NCI-H128 (cell line): Measurements from ENCODE around the gene TTC33.
"Not testable (repeated sequence)": the region's sequence is repeated elsewhere in the genome, so short reads cannot be mapped to it uniquely, and the experiment has no call there.

Experiments used
- DNase-seq: peaks from one replicate; lab custom pipeline; 2025; ENCODE audit not compliant: unreplicated experiment; lab: John Stamatoyannopoulos, UW

TTC33 gene

DNA sequence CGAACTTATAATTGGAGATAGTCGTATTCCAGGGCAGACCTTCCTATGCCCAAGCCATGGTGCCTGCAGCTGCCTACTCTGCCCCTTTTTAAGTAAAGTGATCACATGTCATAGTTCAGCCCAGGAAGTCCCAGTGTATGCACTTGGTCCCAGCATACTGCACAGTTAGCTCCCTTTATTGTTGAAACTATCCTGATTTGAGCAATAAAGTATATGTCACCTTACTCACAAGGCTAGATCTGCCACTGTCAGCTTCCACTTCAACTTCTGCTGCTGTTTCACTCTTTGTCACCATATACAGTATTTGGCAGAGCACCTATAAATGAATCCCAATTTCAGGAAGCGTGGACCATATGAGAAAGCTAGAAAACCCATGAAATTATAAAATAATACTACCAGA, 179.8 kb downstream of the TTC33 start:
- no peak for DNase-seq

DNA sequence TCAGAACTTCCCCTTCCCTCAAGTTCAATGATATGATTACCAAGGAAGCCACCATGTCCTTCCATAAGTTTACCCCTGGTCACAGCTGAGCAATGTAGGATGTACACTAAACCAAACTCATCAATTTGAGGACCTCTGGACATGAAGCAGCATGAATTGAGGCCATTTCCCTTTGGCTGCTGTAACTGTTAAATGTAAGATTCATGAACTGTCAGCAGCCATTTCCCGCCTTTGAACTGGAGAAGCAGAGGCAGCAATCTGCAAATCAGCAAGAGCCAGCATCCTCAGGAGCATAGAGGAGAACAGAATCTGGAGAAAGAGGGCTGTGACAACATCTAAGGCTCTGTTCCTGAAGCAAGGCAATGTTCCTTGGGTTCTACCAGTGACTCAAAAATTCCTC, 180.3 kb downstream of the TTC33 start:
- no peak for DNase-seq

DNA sequence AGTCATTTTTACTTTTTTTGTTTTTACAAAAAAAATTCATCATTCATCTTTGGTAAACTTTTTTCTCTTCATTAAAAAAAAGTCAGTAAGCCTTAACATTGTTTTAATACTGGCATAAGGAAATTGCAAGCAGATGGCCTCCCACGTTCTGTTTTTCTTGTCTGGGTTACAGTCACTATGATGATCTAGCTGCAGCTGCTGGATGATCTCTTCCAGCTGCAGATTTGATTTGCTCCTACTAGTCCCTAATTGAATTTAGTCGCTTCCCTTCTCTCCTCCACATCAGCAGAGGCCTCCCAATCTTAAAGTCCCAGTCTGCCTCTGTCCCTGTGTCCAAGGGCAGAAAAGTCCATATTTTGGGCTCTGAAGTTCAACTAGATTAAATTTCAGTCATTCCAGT, 182.8 kb downstream of the TTC33 start:
- no peak for DNase-seq

DNA sequence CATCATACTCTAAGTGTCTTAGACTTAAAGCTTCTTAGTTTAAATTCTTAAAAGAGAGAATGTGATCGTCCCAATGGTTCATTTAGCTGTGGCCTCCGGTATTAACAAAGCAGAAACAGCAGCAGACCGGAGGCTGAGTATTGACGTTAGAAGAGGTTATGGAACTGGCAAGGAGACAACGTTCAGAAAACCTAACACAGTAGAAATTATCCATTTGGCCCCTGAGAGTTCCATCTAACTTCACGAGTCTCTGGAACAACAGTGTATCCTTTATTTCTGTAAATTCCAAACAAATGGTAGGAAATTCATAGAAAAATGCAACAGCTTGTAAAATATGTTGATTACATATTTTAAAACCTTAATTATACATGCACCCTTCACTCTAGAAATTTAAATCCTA, 183.4 kb downstream of the TTC33 start:
- no peak for DNase-seq

DNA sequence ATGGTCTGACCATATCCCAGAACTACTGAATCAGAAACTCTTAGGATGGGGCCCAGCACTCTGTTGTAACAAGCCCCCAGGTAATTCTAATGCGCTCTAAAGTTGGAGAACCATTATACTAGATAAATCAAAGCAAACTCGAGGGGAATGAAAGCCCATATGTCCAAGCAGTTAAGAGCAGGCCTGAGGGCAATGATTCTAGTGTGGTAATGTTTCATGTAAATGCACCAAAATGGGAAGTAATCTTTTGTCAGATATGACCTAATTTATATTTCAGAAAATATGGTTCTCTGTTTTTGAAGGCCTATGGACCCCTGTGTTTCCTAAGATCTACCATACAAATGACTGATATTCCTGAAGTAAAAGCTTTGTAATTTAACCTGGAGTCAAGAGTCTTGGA, 184.0 kb downstream of the TTC33 start:
- no peak for DNase-seq

DNA sequence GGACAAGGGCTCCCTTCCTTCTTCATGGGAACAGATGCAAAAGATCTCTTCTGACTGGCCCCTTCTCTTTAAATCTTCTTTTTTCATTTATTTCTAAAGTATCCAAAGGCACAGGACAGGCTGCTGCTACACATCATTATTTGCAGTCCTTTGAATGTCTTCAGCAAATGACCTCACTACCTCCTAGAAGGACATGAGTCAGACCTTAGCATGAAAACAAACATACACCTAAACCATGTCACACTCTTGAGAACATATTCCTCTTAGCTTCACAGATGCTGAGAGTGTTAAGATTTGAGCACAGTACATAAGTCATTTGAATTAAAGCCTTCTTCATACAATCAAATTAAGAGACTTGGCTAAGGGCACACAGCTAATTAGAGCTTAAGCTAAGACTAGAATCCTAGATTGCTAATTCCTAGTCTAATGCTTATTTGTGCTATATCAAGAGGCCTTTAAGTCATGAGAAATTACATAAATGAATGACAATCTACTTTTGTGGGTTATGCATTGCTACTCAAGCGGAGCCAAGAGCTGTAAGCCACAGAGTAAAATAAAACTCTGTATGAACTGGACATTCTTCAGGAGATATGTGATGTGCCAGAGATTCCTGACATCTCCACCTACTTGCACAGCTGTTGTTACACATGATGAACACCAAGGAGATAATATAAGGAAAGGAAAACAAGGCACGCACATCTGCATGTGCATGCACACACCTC, 185.2 kb downstream of the TTC33 start:
- DNase-seq: no peak

DNA sequence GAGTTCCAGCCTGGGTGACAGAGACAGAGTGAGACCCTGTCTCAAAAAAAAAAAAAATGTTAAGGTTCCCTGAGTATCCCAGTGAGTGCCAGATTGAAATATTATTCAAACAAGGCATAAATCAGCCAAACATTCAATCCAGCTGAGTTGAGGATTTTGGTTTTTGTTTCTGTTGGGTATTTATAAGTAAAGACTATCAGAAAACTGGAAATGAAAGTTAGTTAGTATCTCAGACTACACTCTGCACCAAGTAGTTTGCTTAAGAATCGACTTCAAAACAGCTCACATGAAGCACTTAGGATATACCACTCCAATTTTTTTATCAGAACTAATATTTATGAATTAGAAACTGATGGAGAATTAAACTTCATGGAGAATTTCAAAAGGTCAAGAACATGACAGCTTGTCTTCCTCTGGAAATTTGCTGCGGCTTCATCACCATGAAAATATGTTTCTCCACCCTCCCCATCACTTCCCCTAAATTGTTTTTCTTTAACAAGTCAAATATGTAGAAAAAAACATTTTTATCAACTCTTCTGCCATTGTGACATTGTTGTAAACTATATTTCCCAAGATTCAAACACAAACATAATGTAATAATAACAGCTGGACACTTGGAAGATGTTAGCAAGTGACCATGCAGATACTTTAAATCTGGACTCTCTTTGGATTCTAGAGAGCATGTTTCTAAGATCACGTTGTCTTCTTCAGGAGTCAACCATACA, 186.1 kb downstream of the TTC33 start:
- no peak for DNase-seq

DNA sequence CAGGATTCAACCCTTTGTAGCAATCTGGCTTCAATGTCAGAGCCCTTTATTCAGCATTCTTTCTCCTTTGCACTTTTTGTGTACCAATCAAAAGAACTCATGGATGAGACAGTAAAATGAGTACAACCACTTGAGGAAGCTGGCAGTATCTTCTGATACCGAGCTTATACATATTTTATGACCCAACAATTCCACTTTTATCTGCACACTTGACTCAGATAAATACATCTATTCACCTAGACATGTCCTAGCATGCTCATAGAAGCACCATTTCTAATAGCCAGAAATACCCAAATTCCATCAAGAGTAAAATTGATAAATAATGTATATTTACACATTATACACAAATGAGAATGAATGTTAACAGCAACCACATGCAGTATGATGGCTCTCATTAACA, 187.2 kb downstream of the TTC33 start:
- no peak for DNase-seq

DNA sequence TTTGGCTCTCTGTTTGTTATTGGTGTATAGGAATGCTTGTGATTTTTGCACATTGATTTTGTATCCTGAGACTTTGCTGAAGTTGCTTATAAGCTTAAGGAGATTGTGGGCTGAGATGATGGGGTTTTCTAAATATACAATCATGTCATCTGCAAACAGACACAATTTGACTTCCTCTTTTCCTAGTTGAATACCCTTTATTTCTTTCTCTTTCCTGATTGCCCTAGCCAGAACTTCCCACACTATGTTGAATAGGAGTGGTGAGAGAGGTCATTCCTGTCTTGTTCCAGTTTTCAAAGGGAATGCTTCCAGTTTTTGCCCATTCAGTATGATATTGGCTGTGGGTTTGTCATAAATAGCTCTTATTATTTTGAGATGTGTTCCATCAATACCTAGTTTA, 192.6 kb downstream of the TTC33 start:
- not testable (repeated sequence) for DNase-seq

DNA sequence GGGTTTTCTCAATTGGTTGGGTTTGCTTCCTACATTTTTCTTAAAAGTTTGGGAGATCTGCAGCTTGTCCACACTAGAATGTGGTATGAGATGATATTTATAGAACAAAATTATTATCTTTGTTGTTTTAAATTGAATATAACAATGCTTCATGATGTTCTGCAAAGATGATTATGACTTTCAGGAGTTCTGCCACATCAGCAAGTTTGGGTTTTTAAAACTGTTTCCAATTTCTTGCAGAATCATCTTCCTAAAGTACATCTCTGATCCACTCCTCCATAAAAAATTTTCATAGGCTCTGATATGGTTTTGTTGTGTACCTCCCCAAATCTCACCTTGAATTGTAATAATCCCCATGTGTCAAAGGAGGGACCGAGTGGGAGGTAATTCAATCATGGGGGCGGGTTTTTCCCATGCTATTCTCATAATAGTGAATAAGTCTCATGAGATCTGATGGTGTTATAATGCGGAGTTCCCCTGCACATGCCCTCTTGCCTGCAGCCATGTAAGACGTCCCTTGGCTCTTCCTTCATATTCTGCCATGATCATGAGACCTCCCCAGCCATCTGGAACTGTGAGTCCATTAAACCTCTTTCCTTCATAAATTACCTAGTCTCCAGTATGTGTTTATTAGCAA, 195.2 kb downstream of the TTC33 start:
- no peak for DNase-seq

DNA sequence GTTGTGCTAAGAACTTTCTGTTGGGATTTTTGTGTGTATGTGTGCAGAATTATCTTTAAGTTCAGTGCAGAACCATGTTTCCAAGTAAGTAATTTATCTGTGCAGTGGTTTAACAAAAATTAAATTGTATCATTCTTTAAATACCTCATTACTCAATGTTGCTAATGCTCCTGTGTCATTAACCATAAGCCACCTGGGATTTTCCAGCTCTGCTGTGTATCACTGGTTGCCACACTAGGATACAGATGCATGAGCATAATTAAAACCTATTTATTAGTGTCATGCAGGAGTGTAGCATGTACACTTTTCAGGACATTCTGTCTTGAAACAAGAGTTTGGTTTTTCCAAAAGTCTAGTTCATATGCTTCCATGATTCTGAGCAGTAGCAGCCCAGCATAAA, 196.5 kb downstream of the TTC33 start:
- no peak for DNase-seq

DNA sequence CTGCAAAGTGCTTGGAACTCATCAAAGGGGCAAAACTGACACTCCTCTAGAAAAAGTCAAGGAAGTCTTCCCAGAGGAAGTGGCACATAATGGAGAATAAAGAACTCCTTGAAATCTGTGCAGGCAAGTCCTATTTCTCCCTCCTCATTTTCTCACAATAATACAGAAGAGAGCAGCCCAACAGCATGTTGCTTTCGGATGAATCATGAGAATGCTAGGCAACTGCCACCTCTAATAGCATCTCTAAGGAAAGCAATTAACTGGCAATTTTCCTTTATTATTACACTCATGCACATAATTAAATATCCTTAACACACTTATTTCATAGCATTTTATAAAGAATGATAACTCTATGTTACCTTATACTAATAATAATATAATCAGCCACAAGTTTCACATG, 198.3 kb downstream of the TTC33 start:
- no peak for DNase-seq

DNA sequence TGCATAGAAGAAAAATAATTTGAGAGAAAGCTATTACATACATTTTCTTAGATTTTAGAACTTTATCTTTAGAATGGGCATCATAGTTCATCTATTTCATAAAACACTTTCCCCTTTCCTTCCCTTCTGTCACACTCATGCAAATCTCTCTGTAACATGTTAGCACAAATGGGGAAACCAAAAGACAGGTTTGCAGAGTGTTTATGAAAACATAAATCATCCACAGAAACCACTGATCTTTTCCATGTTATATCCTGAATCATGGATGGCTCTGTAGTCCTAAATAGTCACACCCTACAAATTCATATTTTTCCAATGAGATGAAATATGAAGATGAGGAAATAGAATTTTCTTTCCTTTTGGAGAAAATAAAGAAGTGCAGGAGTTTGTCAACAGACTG, 198.9 kb downstream of the TTC33 start:
- no peak for DNase-seq

DNA sequence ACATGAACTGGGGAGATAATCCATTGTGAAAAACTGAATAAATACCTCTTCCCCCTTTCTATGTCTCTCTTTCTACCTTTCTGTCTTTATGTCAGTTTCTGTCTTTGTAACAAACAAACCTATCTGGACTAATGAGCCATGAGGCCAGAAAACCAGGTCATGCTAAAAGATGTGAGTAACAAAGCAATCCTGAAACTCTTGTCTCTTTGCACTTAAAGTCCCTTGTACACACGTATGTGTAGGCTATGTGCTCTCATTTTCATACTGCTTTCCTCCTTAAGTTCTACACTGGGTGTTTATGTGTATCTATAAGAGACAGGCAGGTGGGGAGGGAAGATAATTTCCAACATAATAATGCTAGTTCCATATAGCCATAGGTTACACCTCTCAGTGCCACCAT, 199.9 kb downstream of the TTC33 start:
- DNase-seq: no peak

DNA sequence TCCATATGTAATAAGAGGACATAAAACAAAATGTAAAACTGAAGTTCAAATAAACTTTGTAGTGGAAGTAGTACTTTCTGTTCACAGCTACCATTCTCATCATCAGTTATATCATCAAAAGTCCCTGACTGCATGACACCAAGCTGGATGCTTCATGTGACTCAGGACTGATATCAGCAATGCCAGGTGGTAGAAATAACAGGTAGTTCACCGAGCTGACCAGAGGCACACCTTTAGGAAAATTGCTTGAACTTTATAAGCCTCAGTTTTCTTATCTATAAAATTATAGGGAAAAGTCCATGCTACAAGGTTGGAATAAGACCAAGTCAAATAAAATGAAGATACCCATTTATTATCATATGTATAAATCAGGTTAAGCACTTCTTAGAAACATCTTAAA, 200.9 kb downstream of the TTC33 start:
- DNase-seq: no peak

DNA sequence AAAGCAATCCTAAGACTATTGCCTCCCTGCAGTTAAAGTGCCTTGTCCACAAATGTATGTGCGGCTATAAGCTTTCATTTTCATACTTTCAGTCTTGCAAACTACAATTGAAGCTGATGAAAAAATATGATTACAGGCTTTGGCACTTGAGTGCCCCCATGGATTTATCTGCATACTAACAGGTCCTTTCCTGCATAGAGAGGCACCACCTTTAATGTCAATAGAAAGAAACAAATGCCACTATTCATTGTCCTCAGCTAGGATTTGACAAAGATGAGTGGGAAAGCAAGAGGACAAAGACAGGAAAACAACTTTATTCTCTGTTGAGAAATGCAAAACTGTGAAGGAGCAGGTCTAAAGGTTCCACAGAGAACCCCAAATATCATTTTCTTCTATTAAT, 201.7 kb downstream of the TTC33 start:
- no peak for DNase-seq

DNA sequence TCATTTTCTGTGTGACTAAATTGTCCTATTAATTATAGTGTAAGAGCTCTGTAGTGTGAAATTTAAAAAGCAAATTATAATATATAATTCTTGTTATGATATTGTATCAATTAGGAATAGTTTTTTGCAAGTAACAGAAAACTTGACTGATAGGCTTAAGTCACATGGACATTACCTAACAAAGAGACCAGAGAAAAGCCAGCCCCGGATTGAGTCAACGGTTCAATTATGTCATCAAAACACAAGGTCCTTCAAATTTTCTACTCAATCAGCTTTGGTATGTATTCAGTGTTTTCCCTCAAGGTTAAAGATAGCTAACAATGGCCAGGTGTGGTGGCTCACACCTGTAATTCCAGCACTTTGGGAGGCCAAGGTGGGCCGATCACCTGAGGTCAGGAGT, 202.8 kb downstream of the TTC33 start:
- no peak for DNase-seq

DNA sequence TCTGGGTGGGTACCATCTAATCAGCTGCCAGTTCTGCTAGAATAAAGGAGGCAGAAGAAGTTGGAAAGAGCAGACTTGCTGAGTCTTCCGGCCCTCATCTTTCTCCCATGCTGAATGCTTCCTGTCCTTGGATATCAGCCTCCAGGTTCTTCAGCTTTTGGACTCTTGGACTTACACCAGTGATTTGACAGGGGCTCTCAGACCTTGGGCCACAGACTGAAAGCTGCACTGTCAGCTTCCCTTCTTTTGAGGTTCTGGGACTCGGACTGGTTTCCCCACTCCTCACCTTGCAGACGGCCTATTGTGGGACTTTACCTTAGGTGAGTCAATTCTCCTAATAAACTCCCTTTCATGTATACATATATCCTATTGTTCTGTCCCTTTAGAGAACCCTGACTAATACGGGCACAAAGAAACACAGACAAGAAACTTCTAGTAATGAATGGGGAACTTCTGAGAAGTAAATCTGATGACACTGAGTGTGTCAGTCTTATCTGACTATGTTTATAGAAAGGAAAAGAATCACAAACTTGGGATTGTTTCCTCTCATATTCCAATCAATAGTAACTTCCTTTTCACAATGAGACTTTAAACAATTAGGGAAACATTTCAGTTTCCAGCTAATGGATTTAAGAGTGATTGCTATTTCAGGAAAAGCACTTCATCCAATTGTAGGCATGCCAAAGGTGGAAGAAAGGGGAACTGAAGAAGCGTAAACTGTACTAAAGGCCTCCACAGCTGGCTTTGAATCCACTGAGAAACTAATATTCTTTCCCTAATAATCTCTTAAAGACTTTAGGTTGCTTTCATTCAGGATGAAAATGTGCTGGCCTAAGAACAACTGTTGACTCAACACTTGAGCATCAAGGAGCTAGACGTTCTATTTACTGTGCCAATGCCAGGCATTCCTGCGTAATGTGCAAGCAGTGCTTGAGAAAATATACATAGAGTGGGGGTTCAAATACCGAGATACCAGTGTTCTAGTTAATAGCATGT, 204.0 kb downstream of the TTC33 start:
- DNase-seq: no peak

DNA sequence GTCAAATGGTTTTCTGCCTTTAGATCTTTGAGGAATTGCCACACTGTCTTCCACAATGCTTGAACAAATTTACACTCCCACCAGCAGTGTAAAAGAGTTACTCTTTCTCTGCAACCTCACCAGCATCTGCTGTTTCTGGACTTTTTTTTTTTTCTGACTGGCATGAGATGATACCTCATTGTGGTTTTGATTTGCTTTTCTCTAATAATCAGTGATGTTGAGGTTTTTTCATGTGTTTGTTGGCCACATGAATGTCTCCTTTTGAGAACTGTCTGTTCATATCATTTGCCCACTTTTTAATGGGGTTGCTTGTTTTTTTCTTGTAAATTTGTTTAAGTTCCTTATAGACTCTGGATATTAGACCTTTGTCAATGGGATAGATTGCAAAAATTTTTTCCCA, 205.3 kb downstream of the TTC33 start:
- no peak for DNase-seq

DNA sequence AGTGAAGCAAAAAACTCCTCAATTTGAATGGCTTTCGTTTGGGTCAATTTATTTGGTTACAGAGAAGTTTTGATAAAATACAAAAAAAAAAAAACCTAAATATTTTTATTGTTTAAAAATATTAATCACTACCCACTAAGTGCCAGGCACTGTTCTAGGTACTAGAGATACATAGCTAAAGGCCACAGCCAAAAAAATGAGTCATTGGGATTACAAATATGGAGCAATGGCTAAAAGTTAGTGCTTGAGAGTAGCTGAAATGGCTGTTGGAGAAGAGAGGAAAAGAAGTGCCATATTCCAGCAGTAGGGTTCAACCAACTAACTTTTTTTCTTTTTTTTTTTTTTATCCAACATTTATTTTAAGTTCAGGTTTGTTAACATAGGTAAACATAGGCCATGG, 206.1 kb downstream of the TTC33 start:
- DNase-seq: no peak

DNA sequence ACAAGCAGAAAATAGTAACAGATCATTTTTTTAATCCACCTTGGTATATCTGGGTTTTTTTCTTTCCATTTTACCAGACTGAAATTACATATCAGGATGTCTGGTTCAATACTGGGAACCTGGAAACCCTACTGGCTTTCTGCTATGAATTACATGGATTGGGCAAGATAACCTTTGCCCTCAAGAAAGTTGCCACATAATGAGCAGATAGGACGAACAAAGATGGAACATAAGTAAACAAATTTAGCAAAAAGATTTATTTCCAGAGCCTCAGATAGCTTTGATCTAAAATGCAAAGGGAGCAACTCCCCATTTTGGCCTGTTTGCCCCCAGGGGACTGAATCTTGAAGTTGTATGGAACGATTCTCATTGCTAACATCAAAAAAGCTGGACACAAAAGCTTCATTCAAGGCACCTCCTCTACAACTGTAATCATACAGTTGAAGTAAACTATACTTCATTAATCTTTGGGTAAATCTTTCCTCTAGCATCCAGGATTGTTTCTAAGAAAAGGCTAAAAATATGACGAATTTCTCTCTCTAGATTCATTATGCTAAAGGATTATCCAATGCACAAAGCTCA, 207.7 kb downstream of the TTC33 start:
- no peak for DNase-seq
